Esophagus muscularis mucosa (tissue), 4 donors: ENCODE data around the gene NELFB.

Experiments
- EP300 ChIP-seq: sonication (generic); formaldehyde crosslinking; IDR thresholded peaks from one replicate; pipeline ENCODE4 v1.6.1; 2017; ENCODE audit warnings: antibody characterized with exemption
- POLR2AphosphoS5 ChIP-seq, 2 donors: sonication (generic); formaldehyde crosslinking; IDR thresholded peaks; one replicate each; pipeline ENCODE4 v1.6.1; 2017; ENCODE audit warnings: antibody characterized with exemption in 2 of 2
- TF ChIP-seq, protein P1 (sequence below), 3 experiments: fragments of 200-600 bp in 2 of 3; fragments of 450-650 bp in 1 of 3; sonication (generic) in 2 of 3; IDR thresholded peaks; one replicate each; pipeline ENCODE4 v1.5.1; 2017 to 2019; ENCODE audit warnings: antibody characterized with exemption in 3 of 3, mild to moderate bottlenecking in 2 of 3, moderate library complexity in 1 of 3

DNA sequence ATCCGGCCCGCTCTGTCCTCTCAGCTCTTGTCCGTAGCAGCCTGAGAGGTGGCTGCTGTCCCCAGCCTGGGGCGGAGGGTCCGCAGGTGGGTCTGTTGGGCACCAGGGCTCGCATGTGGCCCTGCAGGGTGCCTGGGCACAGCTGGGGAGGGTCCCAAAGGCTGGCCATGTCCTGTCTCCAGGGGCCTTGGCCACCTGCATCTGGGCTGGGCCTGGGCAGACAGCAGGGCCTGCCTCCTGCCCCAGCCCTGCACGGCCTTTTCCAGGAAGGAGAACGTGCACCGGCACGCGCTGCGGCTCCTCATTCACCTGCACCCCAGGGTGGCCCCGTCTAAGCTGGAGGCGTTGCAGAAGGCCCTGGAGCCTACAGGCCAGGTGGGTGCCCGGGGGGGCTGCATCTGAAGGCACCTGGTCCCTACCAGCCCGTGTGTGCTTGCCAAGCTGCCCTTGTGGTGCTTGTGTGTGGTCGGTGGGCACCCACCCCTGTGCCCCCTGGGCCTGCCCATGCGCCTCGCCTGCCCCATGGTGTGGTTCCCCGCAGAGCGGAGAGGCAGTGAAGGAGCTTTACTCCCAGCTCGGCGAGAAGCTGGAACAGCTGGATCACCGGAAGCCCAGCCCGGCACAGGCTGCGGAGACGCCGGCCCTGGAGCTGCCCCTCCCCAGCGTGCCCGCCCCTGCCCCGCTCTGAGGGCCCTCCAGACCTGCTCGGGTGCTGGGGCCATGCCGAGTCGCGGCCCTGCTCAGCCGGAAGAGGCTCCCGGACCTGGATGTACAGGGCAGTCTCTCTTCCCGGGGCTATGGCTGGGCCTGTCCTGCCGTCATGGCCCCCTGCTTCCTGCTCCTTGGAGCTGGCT is 17.3 kb downstream of the NELFB start:
- TF ChIP-seq EP300, result no peak
- TF ChIP-seq, protein P1, sequence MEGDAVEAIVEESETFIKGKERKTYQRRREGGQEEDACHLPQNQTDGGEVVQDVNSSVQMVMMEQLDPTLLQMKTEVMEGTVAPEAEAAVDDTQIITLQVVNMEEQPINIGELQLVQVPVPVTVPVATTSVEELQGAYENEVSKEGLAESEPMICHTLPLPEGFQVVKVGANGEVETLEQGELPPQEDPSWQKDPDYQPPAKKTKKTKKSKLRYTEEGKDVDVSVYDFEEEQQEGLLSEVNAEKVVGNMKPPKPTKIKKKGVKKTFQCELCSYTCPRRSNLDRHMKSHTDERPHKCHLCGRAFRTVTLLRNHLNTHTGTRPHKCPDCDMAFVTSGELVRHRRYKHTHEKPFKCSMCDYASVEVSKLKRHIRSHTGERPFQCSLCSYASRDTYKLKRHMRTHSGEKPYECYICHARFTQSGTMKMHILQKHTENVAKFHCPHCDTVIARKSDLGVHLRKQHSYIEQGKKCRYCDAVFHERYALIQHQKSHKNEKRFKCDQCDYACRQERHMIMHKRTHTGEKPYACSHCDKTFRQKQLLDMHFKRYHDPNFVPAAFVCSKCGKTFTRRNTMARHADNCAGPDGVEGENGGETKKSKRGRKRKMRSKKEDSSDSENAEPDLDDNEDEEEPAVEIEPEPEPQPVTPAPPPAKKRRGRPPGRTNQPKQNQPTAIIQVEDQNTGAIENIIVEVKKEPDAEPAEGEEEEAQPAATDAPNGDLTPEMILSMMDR (IDR thresholded peaks at IDR 0.05), result no peak
- TF ChIP-seq POLR2AphosphoS5 (IDR thresholded peaks at IDR 0.05), result no peak
